IMR-90 (cell line): ENCODE data around the gene DCDC2B. TPM values are rescaled to one million over a fixed set of nuclear protein-coding genes. Genes with fewer than 3 reads are reported as not detected.

Experiments
- ATAC-seq: fragments of 200-7000 bp; cut with Tn5 transposase; 2 replicates; pipeline ENCODE4 v1.9.1; 2020; ENCODE audit warnings: low read depth, mild to moderate bottlenecking, moderate library complexity
- BruUV-seq: library from RNA; stranded (reverse); fragments of 400-500 nt; replicated peaks from 2 replicates; lab custom pipeline; 2021; lab: Mats Ljungman, UMichigan
- CTCF ChIA-PET: fragments of 300-600 bp; formaldehyde crosslinking; extraction: SDS; loops from one replicate; lab custom pipeline; 2021; ENCODE audit warnings: antibody characterized with exemption; lab: Yijun Ruan, JAX
- POLR2A ChIA-PET: fragments of 300-600 bp; sonication (Branson Sonifier 250); formaldehyde crosslinking; loops from one replicate; lab custom pipeline; 2022; ENCODE audit warnings: antibody characterized with exemption; ENCODE audit not compliant: unreplicated experiment; lab: Charles Lee
- DNase-seq: peaks from one replicate; pipeline ENCODE4 v3.0.0; 2013
- H2AFZ ChIP-seq: replicated peaks from 2 replicates; pipeline ENCODE3; 2013; ENCODE audit warnings: low read length, mild to moderate bottlenecking; ENCODE audit not compliant: poor library complexity
- H2AK5ac ChIP-seq: 2 replicates; pipeline ENCODE4 v1.6.1; 2013; ENCODE audit warnings: low read depth, low read length, inconsistent platforms
- H2AK9ac ChIP-seq: replicated peaks from 2 replicates; pipeline ENCODE3; 2013; ENCODE audit warnings: mild to moderate bottlenecking, low read depth, low read length, moderate library complexity; ENCODE audit not compliant: poor library complexity
- H2BK120ac ChIP-seq: 2 replicates; pipeline ENCODE4 v1.6.1; 2013; ENCODE audit warnings: low read depth, low read length, inconsistent platforms
- H2BK15ac ChIP-seq: 3 replicates; pipeline ENCODE4 v1.6.1; 2013; ENCODE audit warnings: low read depth, low read length, inconsistent platforms
- H2BK20ac ChIP-seq: 2 replicates; pipeline ENCODE4 v1.6.1; 2013; ENCODE audit warnings: low read depth, mild to moderate bottlenecking, inconsistent platforms, low read length, moderate library complexity
- H2BK5ac ChIP-seq: 2 replicates; pipeline ENCODE4 v1.6.1; 2013; ENCODE audit warnings: mild to moderate bottlenecking, low read depth, low read length, inconsistent platforms; ENCODE audit not compliant: poor library complexity, severe bottlenecking
- H3K14ac ChIP-seq: replicated peaks from 2 replicates; pipeline ENCODE4 v1.6.1; 2013; ENCODE audit warnings: low read depth, low read length, inconsistent platforms
- H3K18ac ChIP-seq: 2 replicates; pipeline ENCODE4 v1.6.1; 2013; ENCODE audit warnings: low read depth, low read length, control low read depth
- H3K23ac ChIP-seq: 2 replicates; pipeline ENCODE4 v1.6.1; 2013; ENCODE audit warnings: low read depth, low read length, inconsistent platforms
- H3K27ac ChIP-seq: 2 replicates; pipeline ENCODE4 v1.5.1; 2013; ENCODE audit warnings: mild to moderate bottlenecking, control low read depth, low read length; ENCODE audit not compliant: insufficient read depth
- H3K27me3 ChIP-seq: 2 replicates; pipeline ENCODE4 v1.6.1; 2013; ENCODE audit warnings: low read length; ENCODE audit not compliant: control insufficient read depth, insufficient read depth
- H3K36me3 ChIP-seq: 2 replicates; pipeline ENCODE4 v1.6.1; 2013; ENCODE audit warnings: low read length, mixed read lengths; ENCODE audit not compliant: control insufficient read depth, insufficient read depth
- H3K4ac ChIP-seq: 2 replicates; pipeline ENCODE4 v1.6.1; 2013; ENCODE audit warnings: low read depth, low read length, inconsistent platforms
- H3K4me1 ChIP-seq: 2 replicates; pipeline ENCODE4 v1.6.1; 2013; ENCODE audit warnings: low read length, mixed read lengths; ENCODE audit not compliant: control insufficient read depth, insufficient read depth
- H3K4me2 ChIP-seq: 2 replicates; pipeline ENCODE4 v1.6.1; 2013; ENCODE audit warnings: low read depth, mild to moderate bottlenecking, control low read depth, low read length, moderate library complexity
- H3K4me3 ChIP-seq: 2 replicates; pipeline ENCODE4 v1.5.1; 2013; ENCODE audit warnings: low read depth, mild to moderate bottlenecking, control low read depth, low read length, moderate library complexity; ENCODE audit not compliant: insufficient read depth
- H3K56ac ChIP-seq: 2 replicates; pipeline ENCODE4 v1.6.1; 2013; ENCODE audit warnings: low read length, inconsistent platforms; ENCODE audit not compliant: insufficient read depth; ENCODE audit errors: extremely low read depth
- H3K79me1 ChIP-seq, 2 experiments: 2 replicates each; pipeline ENCODE4 v1.6.1; 2013; ENCODE audit warnings: low read length in 2 of 2, inconsistent platforms in 1 of 2, low read depth in 1 of 2
- H3K9ac ChIP-seq: 2 replicates; pipeline ENCODE4 v1.6.1; 2013; ENCODE audit warnings: low read depth, low read length, control low read depth
- H3K9me1 ChIP-seq: 2 replicates; pipeline ENCODE4 v1.6.1; 2013; ENCODE audit warnings: low read length, inconsistent platforms; ENCODE audit not compliant: insufficient read depth
- H3K9me3 ChIP-seq: 2 replicates; pipeline ENCODE4 v1.6.1; 2013; ENCODE audit warnings: low read length; ENCODE audit not compliant: control insufficient read depth, insufficient read depth
- H4K20me1 ChIP-seq: 2 replicates; pipeline ENCODE4 v1.6.1; 2013; ENCODE audit warnings: low read length, inconsistent platforms; ENCODE audit not compliant: insufficient read depth
- H4K5ac ChIP-seq: 2 replicates; pipeline ENCODE4 v1.6.1; 2013; ENCODE audit warnings: mild to moderate bottlenecking, low read depth, low read length, control low read depth
- H4K8ac ChIP-seq, 2 experiments: 2 replicates each; pipeline ENCODE4 v1.6.1; 2013; ENCODE audit warnings: low read depth in 2 of 2, low read length in 2 of 2, control low read depth in 1 of 2, inconsistent platforms in 1 of 2
- H4K91ac ChIP-seq: 2 replicates; pipeline ENCODE4 v1.6.1; 2013; ENCODE audit warnings: low read depth, low read length, inconsistent platforms; ENCODE audit not compliant: insufficient read depth
- BHLHE40 ChIP-seq: fragments of 150-350 bp; IDR thresholded peaks from 2 replicates; pipeline ENCODE4 v1.6.1; 2016; ENCODE audit warnings: mild to moderate bottlenecking, low read depth, low read length
- CEBPB ChIP-seq: IDR thresholded peaks from 2 replicates; pipeline ENCODE4 v1.6.1; 2012; ENCODE audit warnings: low read depth, low read length, improper control_type of control experiment
- CHD1 ChIP-seq: IDR thresholded peaks from 2 replicates; pipeline ENCODE4 v1.6.1; 2012; ENCODE audit warnings: low read depth, low read length, improper control_type of control experiment
- CTCF ChIP-seq: conservative IDR thresholded peaks from 2 replicates; pipeline ENCODE4 v1.5.1; 2012; ENCODE audit warnings: mild to moderate bottlenecking, low read depth, low read length, improper control_type of control experiment
- ELK1 ChIP-seq: fragments of 150-350 bp; IDR thresholded peaks from 2 replicates; pipeline ENCODE4 v1.6.1; 2016; ENCODE audit warnings: low read depth, mild to moderate bottlenecking, low read length, moderate library complexity, borderline replicate concordance
- FOS ChIP-seq: fragments of 150-350 bp; IDR thresholded peaks from 2 replicates; pipeline ENCODE4 v1.6.1; 2016; ENCODE audit warnings: low read depth, low read length
- MAFK ChIP-seq: IDR thresholded peaks from 2 replicates; pipeline ENCODE4 v1.6.1; 2012; ENCODE audit warnings: low read depth, low read length, improper control_type of control experiment
- MAZ ChIP-seq: IDR thresholded peaks from 2 replicates; pipeline ENCODE4 v1.6.1; 2012; ENCODE audit warnings: low read depth, mild to moderate bottlenecking, low read length, improper control_type of control experiment, moderate library complexity, borderline replicate concordance
- MXI1 ChIP-seq: IDR thresholded peaks from 2 replicates; pipeline ENCODE4 v1.6.1; 2012; ENCODE audit warnings: low read depth, mild to moderate bottlenecking, low read length, moderate library complexity, borderline replicate concordance
- NFE2L2 ChIP-seq: fragments of 150-350 bp; IDR thresholded peaks from 2 replicates; pipeline ENCODE4 v1.6.1; 2016; ENCODE audit warnings: low read depth, mild to moderate bottlenecking, low read length
- POLR2A ChIP-seq: IDR thresholded peaks from 2 replicates; pipeline ENCODE4 v1.6.1; 2012; ENCODE audit warnings: mild to moderate bottlenecking, low read depth, low read length
- RAD21 ChIP-seq: IDR thresholded peaks from 2 replicates; pipeline ENCODE4 v1.6.1; 2012; ENCODE audit warnings: low read length, improper control_type of control experiment
- RCOR1 ChIP-seq: IDR thresholded peaks from 2 replicates; pipeline ENCODE4 v1.6.1; 2012; ENCODE audit warnings: mild to moderate bottlenecking, low read length, improper control_type of control experiment; ENCODE audit not compliant: insufficient replicate concordance
- RFX5 ChIP-seq: IDR thresholded peaks from 2 replicates; pipeline ENCODE4 v1.8.0; 2012; ENCODE audit warnings: low read depth, mild to moderate bottlenecking, low read length, moderate library complexity
- SMC3 ChIP-seq: fragments of 150-350 bp; IDR thresholded peaks from 2 replicates; pipeline ENCODE4 v1.6.1; 2016; ENCODE audit warnings: low read depth, mild to moderate bottlenecking, antibody characterized with exemption, low read length, moderate library complexity
- USF2 ChIP-seq: fragments of 150-350 bp; IDR thresholded peaks from 2 replicates; pipeline ENCODE4 v1.6.1; 2017; ENCODE audit warnings: mild to moderate bottlenecking, antibody characterized with exemption, low read length, low read depth
- WGBS, 2 experiments: methylation state at CpG; one replicate each; pipeline versions ENCODE4 v1.1.5 to v1.1.7; 2013; ENCODE audit warnings: missing lambda C conversion rate in 2 of 2; ENCODE audit not compliant: insufficient read length in 1 of 2; ENCODE audit errors: extremely low coverage in 2 of 2; 5-methylcytosine and 5-hydroxymethylcytosine counted together
- dilution Hi-C: fragments of 300-500 bp; cut with HindIII; formaldehyde crosslinking; loops from one replicate; pipeline ENCODE4 v1.14.3; 2018; ENCODE audit warnings: low sequenced_read_pairs; ENCODE audit not compliant: unreplicated experiment
- in situ Hi-C: fragments of 300-500 bp; cut with MboI; formaldehyde crosslinking; loops from 3 replicates; pipeline ENCODE4 v1.14.3; 2019; ENCODE audit warnings: low sequenced_read_pairs, inconsistent platforms, mixed read lengths
- intact Hi-C: fragments of 100-400 bp; cut with micrococcal nuclease; formaldehyde crosslinking; loops from 2 replicates; pipeline ENCODE4 v1.10.0; 2022
- polyA plus RNA-seq, 3 experiments: library from polyadenylated mRNA; depleted of rRNA; stranded (reverse); fragments of >200 nt; gene quantifications; 2 replicates each; pipeline ENCODE4 v1.2.3, GENCODE V29; 2012; ENCODE audit warnings: low replicate concordance in 1 of 3
- total RNA-seq: library from RNA; depleted of rRNA; stranded (reverse); fragments of >200 nt; gene quantifications from 2 replicates; pipeline ENCODE4 v1.2.3, GENCODE V29; 2012

The DCDC2B gene
- total and polyA plus RNA-seq, 2 of the 4 experiments (the other 2 are of a cell fraction), result not detected

- H4K91ac ChIP-seq, result 0 out of 2 replicates have a peak overlapping the region, but pooled peaks have one; percentile 15
- no peaks in the 10 kb centered on the region for H3K27me3 ChIP-seq
- no peak overlapping the region for H4K5ac ChIP-seq
- H3K9me3 ChIP-seq, result no peaks in the 10 kb centered on the region
- CTCF ChIA-PET, result no interaction called here
- dilution Hi-C loops (no loop called here), in situ Hi-C loops (no loop called here), intact Hi-C loops (no loop called here)
- ATAC-seq (no peak), DNase-seq (no peak)
- peaks cover 10% of the 10 kb centered on the region; the same call in 1 of the 2 replicates for H3K9me1 ChIP-seq
- H3K4me1 ChIP-seq, result peaks cover 16% of the 10 kb centered on the region
- H3K56ac ChIP-seq, result no peak overlapping the region
- peaks cover 35 to 70% of the 10 kb centered on the region in 2 experiments for H3K79me1 ChIP-seq
- peaks cover 73% of the 10 kb centered on the region for H3K36me3 ChIP-seq
- WGBS, 2 experiments, result no CpG with 5 or more reads among the region's 2 CpGs
- no peak overlapping the region for H2AK9ac ChIP-seq
- no peak overlapping the region for H2AFZ ChIP-seq
- H3K4me2 ChIP-seq, result no peak overlapping the region
- H2BK5ac ChIP-seq, result no peak overlapping the region
- POLR2A ChIA-PET, result no interaction called here
- no peak overlapping the region for H3K18ac ChIP-seq
- H3K27ac ChIP-seq, result no peak overlapping the region
- H3K23ac ChIP-seq, result peak overlapping the region; percentile 52; the same call in 1 of the 2 replicates
- no peak overlapping the region for H3K14ac ChIP-seq
- no peak overlapping the region; the same call in 1 of the 2 replicates for H2BK120ac ChIP-seq
- H4K8ac ChIP-seq, result no peak overlapping the region; a peak in 1 of 4 replicates
- TF ChIP-seq RFX5, result no peak
- no peak for TF ChIP-seq MXI1
- no peak for TF ChIP-seq BHLHE40
- TF ChIP-seq ELK1, result no peak
- no peak for TF ChIP-seq NFE2L2
- TF ChIP-seq MAZ, result no peak
- TF ChIP-seq USF2, result no peak
- TF ChIP-seq FOS, result no peak
- no peak for TF ChIP-seq RCOR1
- no peak for TF ChIP-seq CTCF
- no peak for TF ChIP-seq MAFK
- no peak for TF ChIP-seq RAD21
- no peak for TF ChIP-seq SMC3
- no peak for TF ChIP-seq POLR2A
- TF ChIP-seq CHD1, result no peak
- no peak for TF ChIP-seq CEBPB
- H2BK20ac ChIP-seq, result no peak overlapping the region
- no peak overlapping the region for H3K4ac ChIP-seq
- H2AK5ac ChIP-seq, result no peak overlapping the region
- H4K20me1 ChIP-seq, result peaks cover 48% of the 10 kb centered on the region
- H2BK15ac ChIP-seq, result no peak overlapping the region
- BruUV-seq, result no TSS peak
- no peak overlapping the region for H3K9ac ChIP-seq
- H3K4me3 ChIP-seq, result no peak overlapping the region
Observed at GRCh38 chr1:32186491-32186890, 22.4 kb upstream of the DCDC2B start.
